H54 (cell line): Measurements from ENCODE around the gene MRPL4.
"Not testable (repeated sequence)": the region's sequence is repeated elsewhere in the genome, so short reads cannot be mapped to it uniquely, and the experiment has no call there.

Source experiments
- DNase-seq: peaks from one replicate; pipeline ENCODE4 v3.0.0; 2011; ENCODE audit warnings: low spot score, mixed read lengths; ENCODE audit not compliant: insufficient read length
- FAIRE-seq: peaks from 3 replicates; lab custom pipeline; 2011; peaks lifted over from hg19 to GRCh38; lab: Jason Lieb, UNC
- POLR2A ChIP-seq: IDR thresholded peaks from 2 replicates; pipeline ENCODE4 v1.6.1; 2011; ENCODE audit warnings: low read depth, mild to moderate bottlenecking, low read length

The MRPL4 gene

DNA sequence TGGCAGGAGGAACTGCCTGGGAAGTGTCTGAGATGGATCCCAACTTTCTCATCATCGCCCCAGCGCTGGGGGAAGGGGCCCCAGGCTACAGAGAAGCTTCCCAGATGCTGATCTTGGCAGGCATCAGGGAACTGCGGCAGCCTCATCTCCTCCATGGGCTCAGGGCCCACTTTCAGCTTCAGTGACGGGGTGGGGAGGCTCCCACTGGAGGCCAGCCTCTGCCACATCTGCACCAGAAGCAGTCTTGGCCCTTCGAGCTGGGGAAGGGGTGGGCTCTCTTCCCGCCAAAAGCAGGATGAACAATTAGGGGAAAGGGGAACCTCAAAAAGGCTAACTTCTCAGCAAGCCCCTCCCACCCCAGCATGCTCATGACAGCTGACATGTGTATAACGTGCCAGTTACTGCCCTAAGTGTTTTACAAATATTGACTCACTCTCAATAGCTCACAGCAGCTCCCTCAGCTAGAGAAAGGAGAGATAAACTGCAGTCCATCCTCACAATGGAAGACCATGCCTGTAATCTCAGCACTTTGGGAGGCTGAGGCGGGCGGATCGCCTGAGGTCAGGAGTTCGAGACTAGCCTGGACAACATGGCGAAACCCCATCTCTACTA is 13.7 kb upstream of the MRPL4 start:
- FAIRE-seq (no peak), DNase-seq (peak; percentile 45)
- no peak for TF ChIP-seq POLR2A

GRCh38 chr19:10241826-10242449 is 10.1 kb upstream of the MRPL4 start:
- not testable (repeated sequence) for DNase-seq, FAIRE-seq

DNA sequence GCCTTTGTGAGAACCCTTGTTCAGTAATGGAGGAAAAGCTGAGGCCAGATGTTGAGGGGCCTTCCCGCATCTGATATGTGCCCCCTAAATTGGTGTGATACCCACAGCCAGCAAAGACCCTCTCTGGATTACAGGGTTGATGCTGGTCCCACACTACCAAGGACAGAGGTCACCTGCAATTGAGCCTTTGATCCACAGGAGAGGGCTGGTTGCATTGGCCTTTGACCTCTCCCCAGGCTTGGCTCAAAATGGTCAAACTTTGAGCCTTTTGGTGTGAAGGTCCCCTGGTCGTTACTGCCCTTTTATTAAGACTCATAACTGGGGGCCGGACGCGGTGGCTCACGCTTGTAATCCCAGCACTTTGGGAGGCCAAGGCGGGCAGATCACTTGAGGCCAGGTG is 8.4 kb upstream of the MRPL4 start:
- no peak for TF ChIP-seq POLR2A
- DNase-seq (no peak), FAIRE-seq (no peak)

GRCh38 chr19:10245189-10245939 is 6.7 kb upstream of the MRPL4 start:
- FAIRE-seq = no peak
- no peak for TF ChIP-seq POLR2A
- DNase-seq = no peak

DNA sequence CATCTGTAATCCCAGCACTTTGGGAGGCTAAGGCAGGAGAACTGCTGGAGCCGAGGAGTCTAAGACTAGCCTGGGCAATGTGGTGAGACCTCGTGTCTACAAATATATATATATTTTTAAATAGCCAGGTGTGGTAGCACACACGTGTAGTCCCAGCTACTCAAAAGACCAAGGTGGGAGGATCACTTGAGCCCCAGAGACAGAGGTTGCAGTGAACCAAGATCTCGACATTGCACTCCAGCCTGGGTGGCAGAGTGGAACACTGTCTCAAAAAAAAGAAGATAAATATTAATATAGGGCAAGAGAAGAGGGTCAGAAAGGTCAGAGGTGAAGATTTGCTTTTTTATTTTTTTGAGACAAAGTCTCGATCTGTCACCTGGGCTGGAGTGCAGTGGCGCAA is 5.5 kb upstream of the MRPL4 start:
- no peak for DNase-seq
- FAIRE-seq = no peak
- TF ChIP-seq POLR2A = no peak

DNA sequence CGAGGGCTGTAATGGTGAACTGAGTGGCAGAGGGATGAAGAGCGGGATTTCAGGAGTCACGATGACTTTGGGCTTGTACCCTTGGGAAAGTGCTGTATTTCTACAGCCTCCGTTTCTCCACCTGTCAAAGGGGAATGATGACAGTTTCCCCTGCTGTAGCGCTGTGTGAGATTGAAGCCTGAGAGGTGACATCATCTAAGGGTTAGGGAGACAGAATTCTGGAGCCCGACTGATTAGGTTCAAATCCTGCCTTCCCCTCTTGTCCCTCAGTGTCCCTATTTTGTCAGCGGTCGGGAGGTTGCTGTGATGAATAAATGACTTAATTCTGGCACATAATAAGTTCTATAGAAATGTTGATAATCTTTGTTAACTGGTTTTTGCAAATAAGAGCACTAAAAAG is 693 bp downstream of the MRPL4 start:
- DNase-seq (no peak), FAIRE-seq (no peak)
- no peak for TF ChIP-seq POLR2A

DNA sequence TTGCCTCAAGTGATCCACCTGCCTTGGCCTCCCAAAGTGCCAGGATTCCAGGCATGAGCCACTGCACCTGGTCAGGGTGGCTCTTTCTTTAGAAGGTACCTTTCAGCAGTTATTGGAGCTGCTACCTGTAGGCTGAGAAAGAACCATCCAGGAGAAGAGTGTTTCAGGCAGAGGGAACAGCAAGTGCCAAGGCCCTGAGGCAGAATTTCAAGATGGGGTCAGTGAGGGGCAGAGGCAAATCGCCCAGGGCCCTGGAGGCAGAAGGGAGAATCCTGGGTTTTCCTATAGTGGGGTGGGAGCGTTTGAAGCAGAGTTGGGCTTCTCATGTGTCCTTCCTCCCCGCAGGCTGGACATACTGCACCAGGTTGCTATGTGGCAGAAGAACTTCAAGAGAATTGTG is 2.2 kb downstream of the MRPL4 start:
- FAIRE-seq (no peak), DNase-seq (no peak)
- no peak for TF ChIP-seq POLR2A

- DNase-seq = no peak
- no peak for FAIRE-seq
- TF ChIP-seq POLR2A = no peak
Observed at GRCh38 chr19:10255358-10255757, 3.3 kb downstream of the MRPL4 start.

GRCh38 chr19:10256551-10256950 is 4.5 kb downstream of the MRPL4 start:
- FAIRE-seq = no peak
- no peak for DNase-seq
- no peak for TF ChIP-seq POLR2A

DNA sequence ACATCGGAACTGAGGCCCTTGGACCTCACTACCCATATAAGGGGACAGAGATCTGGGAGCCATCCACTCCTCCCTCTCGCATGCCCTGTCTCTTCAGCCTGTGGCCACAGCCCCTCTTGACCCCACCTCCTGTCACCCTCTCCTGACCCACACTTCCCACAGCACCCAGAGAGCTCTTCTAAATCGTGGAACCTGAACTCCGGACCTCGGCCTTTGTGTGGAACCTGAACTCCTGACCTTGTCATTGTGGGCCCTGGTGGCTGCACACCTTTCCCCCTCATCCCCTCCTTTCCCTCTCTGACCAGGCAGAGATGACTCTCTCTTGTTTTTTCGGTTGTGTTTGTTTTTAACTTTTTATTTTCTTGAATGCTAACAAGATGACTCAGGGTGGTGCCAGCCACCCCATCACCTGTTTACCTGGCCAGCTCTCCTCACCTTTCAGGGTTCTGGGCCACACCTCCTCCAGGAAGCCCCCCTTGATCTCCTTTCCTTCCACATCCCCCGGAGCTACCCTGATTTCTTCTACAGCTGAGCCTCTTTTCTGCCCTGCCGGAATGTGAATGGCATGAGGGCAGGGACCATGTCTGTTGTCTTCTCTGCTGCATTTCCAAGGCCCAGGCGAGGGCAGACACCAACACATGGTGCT is 5.1 kb downstream of the MRPL4 start:
- FAIRE-seq (no peak), DNase-seq (no peak)
- TF ChIP-seq POLR2A = no peak

DNA sequence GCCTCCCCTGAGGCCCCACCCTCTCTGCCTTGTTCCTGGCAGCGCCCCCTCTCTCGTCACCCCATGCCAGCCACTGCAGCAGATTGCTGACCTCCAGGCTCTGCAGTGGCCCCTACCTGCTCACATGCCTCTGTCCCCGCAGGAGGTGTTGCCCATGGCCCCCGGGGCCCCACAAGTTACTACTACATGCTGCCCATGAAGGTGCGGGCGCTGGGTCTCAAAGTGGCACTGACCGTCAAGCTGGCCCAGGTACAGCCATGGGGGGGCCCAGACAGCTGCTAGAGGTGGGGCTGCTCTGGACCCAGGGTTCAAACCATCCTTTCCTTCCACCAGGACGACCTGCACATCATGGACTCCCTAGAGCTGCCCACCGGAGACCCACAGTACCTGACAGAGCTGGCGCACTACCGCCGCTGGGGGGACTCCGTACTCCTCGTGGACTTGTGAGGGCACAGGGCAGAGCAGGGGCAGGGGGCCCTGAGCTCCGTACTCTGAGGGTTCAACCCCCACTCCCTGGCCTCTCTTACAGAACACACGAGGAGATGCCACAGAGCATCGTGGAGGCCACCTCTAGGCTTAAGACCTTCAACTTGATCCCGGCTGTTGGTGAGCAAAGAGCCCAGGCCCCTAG is 6.2 kb downstream of the MRPL4 start:
- FAIRE-seq (no peak), DNase-seq (no peak)
- TF ChIP-seq POLR2A = no peak

DNA sequence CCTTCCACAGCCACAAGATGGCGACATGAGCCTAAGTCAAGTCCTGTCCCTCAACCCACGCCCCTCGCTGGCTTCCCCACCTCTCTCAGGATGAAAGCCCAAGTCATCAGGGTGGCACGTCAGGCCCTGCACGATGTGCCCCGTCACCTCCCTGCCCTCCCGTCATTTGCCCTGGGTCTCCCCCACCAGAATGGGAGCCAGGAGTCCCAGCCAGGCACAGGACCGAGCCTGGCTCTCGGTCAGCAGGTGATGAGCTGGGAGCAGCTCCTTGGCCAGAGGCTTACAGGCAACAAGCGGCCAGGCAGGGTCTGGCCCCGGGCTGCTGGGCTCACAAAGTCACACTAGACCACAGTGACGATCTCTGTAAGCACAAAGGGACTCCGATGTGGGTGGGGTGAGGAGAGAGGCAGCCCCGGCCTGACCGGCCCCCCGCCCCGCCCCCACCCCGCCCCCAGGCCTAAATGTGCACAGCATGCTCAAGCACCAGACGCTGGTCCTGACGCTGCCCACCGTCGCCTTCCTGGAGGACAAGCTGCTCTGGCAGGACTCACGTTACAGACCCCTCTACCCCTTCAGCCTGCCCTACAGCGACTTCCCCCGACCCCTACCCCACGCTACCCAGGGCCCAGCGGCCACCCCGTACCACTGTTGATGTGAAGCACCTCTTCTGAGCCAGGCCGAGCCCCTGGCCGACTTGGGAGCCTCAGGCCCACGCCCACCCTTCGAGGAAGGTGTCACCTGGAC is 7.3 kb downstream of the MRPL4 start:
- DNase-seq (peak; percentile 58), FAIRE-seq (no peak)
- no peak for TF ChIP-seq POLR2A

GRCh38 chr19:10260141-10260584 is 8.1 kb downstream of the MRPL4 start:
- no peak for FAIRE-seq
- TF ChIP-seq POLR2A = no peak
- no peak for DNase-seq
